ENCODE results near the gene ATP8B1.

- TF ChIP-seq MAFK (IDR thresholded peaks at IDR 0.05; ENCODE audit: low read depth, low read length), result no peak
- TF ChIP-seq SMC3 (IDR thresholded peaks at IDR 0.05; ENCODE audit: low read depth, low read length), result no peak
- no peak for TF ChIP-seq NFE2L2 (IDR thresholded peaks at IDR 0.05; ENCODE audit: low read depth, low read length)
- TF ChIP-seq POLR2A (IDR thresholded peaks at IDR 0.05; ENCODE audit: low read depth, low read length), result no peak
- TF ChIP-seq, protein P1, sequence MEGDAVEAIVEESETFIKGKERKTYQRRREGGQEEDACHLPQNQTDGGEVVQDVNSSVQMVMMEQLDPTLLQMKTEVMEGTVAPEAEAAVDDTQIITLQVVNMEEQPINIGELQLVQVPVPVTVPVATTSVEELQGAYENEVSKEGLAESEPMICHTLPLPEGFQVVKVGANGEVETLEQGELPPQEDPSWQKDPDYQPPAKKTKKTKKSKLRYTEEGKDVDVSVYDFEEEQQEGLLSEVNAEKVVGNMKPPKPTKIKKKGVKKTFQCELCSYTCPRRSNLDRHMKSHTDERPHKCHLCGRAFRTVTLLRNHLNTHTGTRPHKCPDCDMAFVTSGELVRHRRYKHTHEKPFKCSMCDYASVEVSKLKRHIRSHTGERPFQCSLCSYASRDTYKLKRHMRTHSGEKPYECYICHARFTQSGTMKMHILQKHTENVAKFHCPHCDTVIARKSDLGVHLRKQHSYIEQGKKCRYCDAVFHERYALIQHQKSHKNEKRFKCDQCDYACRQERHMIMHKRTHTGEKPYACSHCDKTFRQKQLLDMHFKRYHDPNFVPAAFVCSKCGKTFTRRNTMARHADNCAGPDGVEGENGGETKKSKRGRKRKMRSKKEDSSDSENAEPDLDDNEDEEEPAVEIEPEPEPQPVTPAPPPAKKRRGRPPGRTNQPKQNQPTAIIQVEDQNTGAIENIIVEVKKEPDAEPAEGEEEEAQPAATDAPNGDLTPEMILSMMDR (conservative IDR thresholded peaks at IDR 0.05; ENCODE audit: low read depth, low read length), result no peak
- no peak; the same call in 1 of the 2 replicates for TF ChIP-seq CEBPB (IDR thresholded peaks at IDR 0.05; ENCODE audit: low read depth, low read length)
- TF ChIP-seq MXI1 (IDR thresholded peaks at IDR 0.05; ENCODE audit: borderline replicate concordance, low read depth, low read length), result no peak
- TF ChIP-seq USF2 (IDR thresholded peaks at IDR 0.05; ENCODE audit: low read depth, low read length), result no peak
- TF ChIP-seq ELK1 (IDR thresholded peaks at IDR 0.05; ENCODE audit: borderline replicate concordance, low read depth, low read length), result no peak
- TF ChIP-seq MAZ (IDR thresholded peaks at IDR 0.05; ENCODE audit: borderline replicate concordance, low read depth, low read length), result no peak
- TF ChIP-seq FOS (IDR thresholded peaks at IDR 0.05; ENCODE audit: low read depth, low read length), result no peak
- no peak for TF ChIP-seq RAD21 (IDR thresholded peaks at IDR 0.05; ENCODE audit: low read length)
- TF ChIP-seq BHLHE40 (IDR thresholded peaks at IDR 0.05; ENCODE audit: low read depth, low read length), result no peak
- no peak for TF ChIP-seq RFX5 (IDR thresholded peaks at IDR 0.05; ENCODE audit: low read depth, low read length)
Measured at GRCh38 chr18:57775937-57776336, 27.2 kb downstream of the ATP8B1 start.
